ENCODE measurements around the gene DENND5A.

DENND5A gene

GRCh38 chr11:9302448-9302847 lies 37.3 kb upstream of the DENND5A start:
- Mint-ChIP-seq H3K36me3 (ENCODE audit: low read depth) (peaks cover 30% of the 10 kb centered on the region), H3K27ac (no peak overlapping the region), H3K9me3 (peaks cover 15% of the 10 kb centered on the region), H3K4me3 (no peak overlapping the region), H3K27me3 (ENCODE audit: low read depth, poor library complexity) (no peaks in the 10 kb centered on the region), H3K4me1 (no peaks in the 10 kb centered on the region)
- no peak for DNase-seq
- TF ChIP-seq CTCF (IDR thresholded peaks at IDR 0.05): no peak

GRCh38 chr11:9301720-9302119 lies 36.6 kb upstream of the DENND5A start:
- Mint-ChIP-seq H3K36me3 (ENCODE audit: low read depth) (peaks cover 26% of the 10 kb centered on the region), H3K27ac (no peak overlapping the region), H3K4me3 (no peak overlapping the region), H3K4me1 (no peaks in the 10 kb centered on the region), H3K9me3 (peaks cover 12% of the 10 kb centered on the region), H3K27me3 (ENCODE audit: low read depth, poor library complexity) (no peaks in the 10 kb centered on the region)
- no peak for DNase-seq
- no peak for TF ChIP-seq CTCF (IDR thresholded peaks at IDR 0.05)

GRCh38 chr11:9293646-9294045 lies 28.5 kb upstream of the DENND5A start:
- H3K9me3 Mint-ChIP-seq: no peaks in the 10 kb centered on the region
- TF ChIP-seq CTCF (IDR thresholded peaks at IDR 0.05): no peak
- H3K36me3 Mint-ChIP-seq (ENCODE audit: low read depth): peaks cover 34% of the 10 kb centered on the region
- DNase-seq: no peak
- no peak overlapping the region for H3K4me3 Mint-ChIP-seq
- H3K27me3 Mint-ChIP-seq (ENCODE audit: low read depth, poor library complexity): no peaks in the 10 kb centered on the region
- H3K4me1 Mint-ChIP-seq: no peaks in the 10 kb centered on the region
- no peak overlapping the region for H3K27ac Mint-ChIP-seq

GRCh38 chr11:9285850-9286587 lies 20.9 kb upstream of the DENND5A start:
- no peak overlapping the region for H3K27ac Mint-ChIP-seq
- TF ChIP-seq CTCF (IDR thresholded peaks at IDR 0.05): no peak
- no peaks in the 10 kb centered on the region for H3K27me3 Mint-ChIP-seq (ENCODE audit: low read depth, poor library complexity)
- peaks cover 68% of the 10 kb centered on the region for H3K36me3 Mint-ChIP-seq (ENCODE audit: low read depth)
- no peaks in the 10 kb centered on the region for H3K9me3 Mint-ChIP-seq
- H3K4me3 Mint-ChIP-seq: no peak overlapping the region
- H3K4me1 Mint-ChIP-seq: no peaks in the 10 kb centered on the region
- DNase-seq: no peak

GRCh38 chr11:9280655-9281301 lies 15.6 kb upstream of the DENND5A start:
- Mint-ChIP-seq H3K9me3 (no peaks in the 10 kb centered on the region), H3K27ac (peak overlapping the region; percentile 18), H3K4me1 (no peaks in the 10 kb centered on the region), H3K27me3 (ENCODE audit: low read depth, poor library complexity) (no peaks in the 10 kb centered on the region), H3K36me3 (ENCODE audit: low read depth) (peaks cover 64% of the 10 kb centered on the region), H3K4me3 (no peak overlapping the region)
- TF ChIP-seq CTCF (IDR thresholded peaks at IDR 0.05): no peak
- DNase-seq: no peak

GRCh38 chr11:9277176-9277575 lies 12.0 kb upstream of the DENND5A start:
- Mint-ChIP-seq H3K27me3 (ENCODE audit: low read depth, poor library complexity) (no peaks in the 10 kb centered on the region), H3K36me3 (ENCODE audit: low read depth) (peaks cover 31% of the 10 kb centered on the region), H3K4me3 (no peak overlapping the region), H3K9me3 (peaks cover under 1% of the 10 kb centered on the region), H3K27ac (no peak overlapping the region), H3K4me1 (no peaks in the 10 kb centered on the region)
- DNase-seq: no peak
- TF ChIP-seq CTCF (IDR thresholded peaks at IDR 0.05): no peak
